HG02884 (cell line): ENCODE results near the gene FLNB.
"Not testable (repeated sequence)": the region's sequence is repeated elsewhere in the genome, so short reads cannot be mapped to it uniquely, and the experiment has no call there.

ENCODE experiments used
- ATAC-seq: cut with Tn5 transposase; IDR thresholded peaks from one replicate; pipeline ENCODE4 v1.9.1; 2021; ENCODE audit warnings: mild to moderate bottlenecking, moderate library complexity; ENCODE audit not compliant: unreplicated experiment

The FLNB gene

GRCh38 chr3:58198804-58199203, 190.6 kb downstream of the FLNB start:
- no peak for ATAC-seq

- no peak for ATAC-seq
Observed at GRCh38 chr3:58200121-58200709, 192.0 kb downstream of the FLNB start.

- no peak for ATAC-seq
Observed at GRCh38 chr3:58200846-58201355, 192.7 kb downstream of the FLNB start.

GRCh38 chr3:58201451-58201850, 193.2 kb downstream of the FLNB start:
- not testable (repeated sequence) for ATAC-seq

GRCh38 chr3:58202917-58203360, 194.7 kb downstream of the FLNB start:
- peak; percentile 73 for ATAC-seq

GRCh38 chr3:58203541-58203940, 195.3 kb downstream of the FLNB start:
- ATAC-seq = no peak

- ATAC-seq = no peak
Observed at GRCh38 chr3:58204720-58205119, 196.5 kb downstream of the FLNB start.

- no peak for ATAC-seq
Observed at GRCh38 chr3:58205981-58206380, 197.8 kb downstream of the FLNB start.

- no peak for ATAC-seq
Observed at GRCh38 chr3:58206406-58207011, 198.3 kb downstream of the FLNB start.

- ATAC-seq = no peak
Observed at GRCh38 chr3:58207954-58208353, 199.7 kb downstream of the FLNB start.

- ATAC-seq = no peak
Observed at GRCh38 chr3:58209933-58210332, 201.7 kb downstream of the FLNB start.

GRCh38 chr3:58210761-58211460, 202.7 kb downstream of the FLNB start, which contains the start of gene DNASE1L3:
Gene DNASE1L3 (minus strand): TSS chr3:58210972. CDS start chr3:58210906, 66 bp downstream.
- no peak for ATAC-seq

GRCh38 chr3:58214484-58215316, 206.5 kb downstream of the FLNB start:
- ATAC-seq = peak; percentile 74

GRCh38 chr3:58215317-58216025, 207.2 kb downstream of the FLNB start:
- ATAC-seq = no peak

- ATAC-seq = no peak
Observed at GRCh38 chr3:58216496-58217195, 208.4 kb downstream of the FLNB start.

- ATAC-seq = no peak
Observed at GRCh38 chr3:58217209-58217811, 209.1 kb downstream of the FLNB start.

GRCh38 chr3:58218904-58219303, 210.7 kb downstream of the FLNB start:
- no peak for ATAC-seq
